HepG2 (cell line): ENCODE data around the gene CACNG4. TPM values are rescaled to one million over a fixed set of nuclear protein-coding genes. Genes with fewer than 3 reads are reported as not detected.

Experiments
- ATAC-seq: fragments of 200-7000 bp; cut with Tn5 transposase; 3 replicates; pipeline ENCODE4 v1.9.1; 2020; ENCODE audit warnings: mild to moderate bottlenecking, moderate library complexity
- BruUV-seq: library from RNA; stranded (reverse); fragments of 400-500 nt; replicated peaks from 2 replicates; lab custom pipeline; 2021; lab: Mats Ljungman, UMichigan
- CTCF ChIA-PET: fragments of 300-600 bp; formaldehyde crosslinking; extraction: SDS; loops from one replicate; lab custom pipeline; 2021; ENCODE audit warnings: low total read pairs, inconsistent platforms, low intra/inter-chr PET ratio; lab: Yijun Ruan, JAX
- POLR2A ChIA-PET: fragments of 350-600 bp; sonication (Branson Sonifier 250); formaldehyde crosslinking; loops from one replicate; lab custom pipeline; 2020; ENCODE audit warnings: antibody characterized with exemption, inconsistent platforms; lab: Yijun Ruan, JAX
- DNase-seq: peaks from one replicate; pipeline ENCODE4 v3.0.0-alpha.2; 2015; ENCODE audit warnings: low spot score
- FAIRE-seq: peaks from 3 replicates; lab custom pipeline; 2011; peaks lifted over from hg19 to GRCh38; lab: Jason Lieb, UNC
- H2AFZ ChIP-seq: one replicate; pipeline ENCODE4 v1.6.1; 2011; ENCODE audit warnings: low read length, inconsistent platforms
- H3K27ac ChIP-seq: fragments of 300-600 bp; 3 replicates; pipeline ENCODE4 v1.8.0; 2011; ENCODE audit warnings: mixed run types, mild to moderate bottlenecking, mixed read lengths, low read length, inconsistent platforms; ENCODE audit not compliant: insufficient read depth; ENCODE audit errors: extremely low read length
- H3K27me3 ChIP-seq, 2 experiments: fragments of 200-600 bp in 1 of 2; 2 replicates in 1 of 2; 3 replicates in 1 of 2; pipeline versions ENCODE4 v1.6.0 to v1.8.0; 2011; ENCODE audit warnings: low read length in 2 of 2, mild to moderate bottlenecking in 2 of 2, moderate library complexity in 2 of 2, inconsistent platforms in 1 of 2; ENCODE audit not compliant: insufficient read depth in 2 of 2, control insufficient read depth in 1 of 2
- H3K36me3 ChIP-seq, 2 experiments: fragments of 200-600 bp in 1 of 2; replicated peaks in 1 of 2; 2 replicates in 1 of 2; 3 replicates in 1 of 2; pipeline versions ENCODE4 v1.5.1 to v1.8.0; 2011; ENCODE audit warnings: low read length in 2 of 2, inconsistent platforms in 1 of 2; ENCODE audit not compliant: insufficient read depth in 2 of 2, control insufficient read depth in 1 of 2
- H3K4me1 ChIP-seq: 2 replicates; pipeline ENCODE4 v1.5.1; 2012; ENCODE audit warnings: low read length, inconsistent platforms; ENCODE audit not compliant: insufficient read depth
- H3K4me2 ChIP-seq: 2 replicates; pipeline ENCODE4 v1.6.0; 2011; ENCODE audit warnings: low read depth, low read length, inconsistent platforms
- H3K4me3 ChIP-seq, 3 experiments: fragments of 200-600 bp in 1 of 3; sonication (generic), shearing (Covaris generic) in 1 of 3; replicated peaks in 1 of 3; 2 replicates each; pipeline ENCODE4 v1.5.1; 2011 to 2016; ENCODE audit warnings: low read length in 3 of 3, inconsistent platforms in 2 of 3, low read depth in 2 of 3, mild to moderate bottlenecking in 2 of 3, control low read depth in 1 of 3, mixed read lengths in 1 of 3; ENCODE audit not compliant: insufficient read depth in 1 of 3
- H3K79me2 ChIP-seq: one replicate; pipeline ENCODE4 v1.6.1; 2011; ENCODE audit warnings: low read length, inconsistent platforms; ENCODE audit not compliant: insufficient read depth
- H3K9ac ChIP-seq: 2 replicates; pipeline ENCODE4 v1.6.0; 2011; ENCODE audit warnings: mild to moderate bottlenecking, low read depth, low read length, inconsistent platforms; ENCODE audit not compliant: insufficient read depth
- H3K9me3 ChIP-seq: 2 replicates; pipeline ENCODE4 v1.5.1; 2012; ENCODE audit warnings: mild to moderate bottlenecking, low read length
- H4K20me1 ChIP-seq: 2 replicates; pipeline ENCODE4 v1.6.0; 2011; ENCODE audit warnings: inconsistent platforms, mild to moderate bottlenecking, low read length, moderate library complexity; ENCODE audit not compliant: insufficient read depth
- AGO1 ChIP-seq: fragments of 200-400 bp; formaldehyde crosslinking; IDR thresholded peaks from 2 replicates; pipeline ENCODE4 v1.6.1; 2017; ENCODE audit warnings: mild to moderate bottlenecking, low read depth, low read length, moderate library complexity; ENCODE audit not compliant: poor library complexity, severe bottlenecking
- FOSL2 ChIP-seq: sonication (generic); formaldehyde crosslinking; IDR thresholded peaks from 2 replicates; pipeline ENCODE4 v1.4.0; 2020; ENCODE audit warnings: missing genetic modification reagents
- MED13 ChIP-seq: sonication (generic); formaldehyde crosslinking; IDR thresholded peaks from 2 replicates; pipeline ENCODE4 v1.5.0; 2020; ENCODE audit warnings: missing genetic modification reagents
- MLLT10 ChIP-seq: sonication (generic); formaldehyde crosslinking; IDR thresholded peaks from 2 replicates; pipeline ENCODE4 v1.4.0; 2020; ENCODE audit warnings: missing genetic modification reagents
- PBX2 ChIP-seq: IDR thresholded peaks from 2 replicates; pipeline ENCODE4 v1.6.1; 2016; ENCODE audit warnings: control low read depth
- PLRG1 ChIP-seq: fragments of 450-650 bp; conservative IDR thresholded peaks from 2 replicates; pipeline ENCODE4 v1.6.1; 2016
- SALL1 ChIP-seq: sonication (generic); formaldehyde crosslinking; IDR thresholded peaks from 2 replicates; pipeline ENCODE4 v1.8.0; 2022; ENCODE audit warnings: mild to moderate bottlenecking, missing genetic modification reagents
- ZNF264 ChIP-seq: sonication (generic); formaldehyde crosslinking; IDR thresholded peaks from 2 replicates; pipeline ENCODE4 v1.4.0; 2020; ENCODE audit warnings: missing genetic modification reagents
- ZNF281 ChIP-seq: sonication (generic); formaldehyde crosslinking; IDR thresholded peaks from 2 replicates; pipeline ENCODE4 v1.4.0; 2020; ENCODE audit warnings: missing genetic modification reagents, borderline replicate concordance
- ZNF30 ChIP-seq: sonication (generic); formaldehyde crosslinking; IDR thresholded peaks from 2 replicates; pipeline ENCODE4 v1.5.0; 2020; ENCODE audit warnings: mild to moderate bottlenecking, missing genetic modification reagents
- ZNF512B ChIP-seq: sonication (generic); formaldehyde crosslinking; IDR thresholded peaks from 2 replicates; pipeline ENCODE4 v1.5.1; 2020; ENCODE audit warnings: missing genetic modification reagents, mild to moderate bottlenecking, borderline replicate concordance
- ZNF703 ChIP-seq: sonication (generic); formaldehyde crosslinking; IDR thresholded peaks from 2 replicates; pipeline ENCODE4 v1.5.1; 2020; ENCODE audit warnings: missing genetic modification reagents, mild to moderate bottlenecking, moderate library complexity, borderline replicate concordance
- WGBS: methylation state at CpG from one replicate; pipeline ENCODE4 v1.1.6; 2017; ENCODE audit warnings: low lambda C conversion rate; 5-methylcytosine and 5-hydroxymethylcytosine counted together
- in situ Hi-C: cut with HindIII; loops from 2 replicates; pipeline ENCODE4 v1.10.0; 2017; ENCODE audit warnings: low pct_unique_long_range_greater_than_20kb; ENCODE audit not compliant: extremely low pct_ligation_motif_present
- intact Hi-C: fragments of 100-400 bp; cut with micrococcal nuclease; formaldehyde crosslinking; loops from one replicate; pipeline ENCODE4 v1.10.0; 2022; ENCODE audit not compliant: unreplicated experiment
- polyA plus RNA-seq, 8 experiments: library from polyadenylated mRNA; depleted of rRNA in 3 of 8; stranded (reverse) in 7 of 8; unstranded in 1 of 8; fragments of >200 nt; fragmentation: Illumina TruSeq in 4 of 8; extraction: Trizol in 4 of 8; gene quantifications; 2 replicates each; pipeline versions ENCODE4 v1.2.1 to v1.2.3, GENCODE V29; 2011 to 2016; ENCODE audit warnings: low read depth in 4 of 8, missing spikeins in 1 of 8, mixed read lengths in 1 of 8; ENCODE audit not compliant: insufficient read depth in 1 of 8
- total RNA-seq, 5 experiments: library from RNA; depleted of rRNA; stranded (reverse); fragments of >200 nt; fragmentation: Illumina TruSeq; extraction: Trizol; gene quantifications; 2 replicates each; pipeline ENCODE4 v1.2.3, GENCODE V29; 2016; ENCODE audit warnings: low read depth in 1 of 5

The CACNG4 gene
- total and polyA plus RNA-seq, 2 of the 13 experiments (the other 11 are each of a cell fraction or from before 2014, with no cell fraction given): 0.09 TPM

GRCh38 chr17:67027031-67027628 is 62.6 kb downstream of the CACNG4 start:
- 48% methylated on average over 10 of the region's 12 CpGs for WGBS
- Histone ChIP-seq H3K4me1 (no peaks in the 10 kb centered on the region), H2AFZ (no peak overlapping the region), H3K27ac (no peak overlapping the region), H3K79me2 (no peaks in the 10 kb centered on the region), H3K9me3 (no peaks in the 10 kb centered on the region), H3K4me2 (no peak overlapping the region), H3K27me3 (peaks cover 2 to 40% of the 10 kb centered on the region in 2 experiments; a peak in 3 of 5 replicates), H4K20me1 (no peaks in the 10 kb centered on the region), H3K9ac (no peak overlapping the region), H3K4me3 (no peak overlapping the region), H3K36me3 (no peaks in the 10 kb centered on the region)
- FAIRE-seq (no peak), ATAC-seq (no peak; the same call in none of the 3 replicates), DNase-seq (no peak)
- no peak for TF ChIP-seq ZNF264 (CRISPR knock-in tag)
- TF ChIP-seq AGO1: peak; percentile 38
- BruUV-seq: no TSS peak
- CTCF ChIA-PET: no interaction called here
- in situ Hi-C loops: no loop called here
- intact Hi-C loops: no loop called here
- POLR2A ChIA-PET: no interaction called here

GRCh38 chr17:67030641-67031040 is 66.1 kb downstream of the CACNG4 start:
- H3K27ac ChIP-seq: no peak overlapping the region
- ChIA-PET POLR2A (no interaction called here), CTCF (no interaction called here)
- WGBS: 65% methylated on average over 20 of the region's 21 CpGs
- no peaks in the 10 kb centered on the region for H4K20me1 ChIP-seq
- intact Hi-C loops: no loop called here
- no TSS peak for BruUV-seq
- no peak for ATAC-seq
- in situ Hi-C loops: no loop called here
- H3K27me3 ChIP-seq: peaks cover 8 to 44% of the 10 kb centered on the region in 2 experiments; a peak in 3 of 5 replicates
- no peaks in the 10 kb centered on the region for H3K9me3 ChIP-seq
- no peak for DNase-seq
- no peaks in the 10 kb centered on the region for H3K4me1 ChIP-seq
- H3K9ac ChIP-seq: no peak overlapping the region
- H3K4me3 ChIP-seq: no peak overlapping the region
- H3K4me2 ChIP-seq: no peak overlapping the region
- no peaks in the 10 kb centered on the region for H3K36me3 ChIP-seq
- no peak overlapping the region for H2AFZ ChIP-seq
- no peak for FAIRE-seq
- no peaks in the 10 kb centered on the region for H3K79me2 ChIP-seq
- TF ChIP-seq ZNF30 (CRISPR knock-in tag): no peak
- TF ChIP-seq FOSL2 (CRISPR knock-in tag): no peak
- no peak for TF ChIP-seq ZNF703 (CRISPR knock-in tag)
- TF ChIP-seq ZNF512B (CRISPR knock-in tag): no peak
- no peak for TF ChIP-seq MED13 (CRISPR knock-in tag)
- no peak for TF ChIP-seq ZNF281 (CRISPR knock-in tag)
- TF ChIP-seq PBX2 (CRISPR knock-in tag): no peak
- TF ChIP-seq SALL1: no peak
- TF ChIP-seq PLRG1: no peak
- TF ChIP-seq MLLT10 (CRISPR knock-in tag): no peak
